HTERT RPE-1 (cell line): ENCODE measurements around the gene PDE6D.

Source experiments
- in situ Hi-C: fragments of 300-500 bp; cut with MboI; formaldehyde crosslinking; loops from 4 replicates; pipeline ENCODE4 v1.14.3; 2020; ENCODE audit warnings: low sequenced_read_pairs

PDE6D gene

DNA sequence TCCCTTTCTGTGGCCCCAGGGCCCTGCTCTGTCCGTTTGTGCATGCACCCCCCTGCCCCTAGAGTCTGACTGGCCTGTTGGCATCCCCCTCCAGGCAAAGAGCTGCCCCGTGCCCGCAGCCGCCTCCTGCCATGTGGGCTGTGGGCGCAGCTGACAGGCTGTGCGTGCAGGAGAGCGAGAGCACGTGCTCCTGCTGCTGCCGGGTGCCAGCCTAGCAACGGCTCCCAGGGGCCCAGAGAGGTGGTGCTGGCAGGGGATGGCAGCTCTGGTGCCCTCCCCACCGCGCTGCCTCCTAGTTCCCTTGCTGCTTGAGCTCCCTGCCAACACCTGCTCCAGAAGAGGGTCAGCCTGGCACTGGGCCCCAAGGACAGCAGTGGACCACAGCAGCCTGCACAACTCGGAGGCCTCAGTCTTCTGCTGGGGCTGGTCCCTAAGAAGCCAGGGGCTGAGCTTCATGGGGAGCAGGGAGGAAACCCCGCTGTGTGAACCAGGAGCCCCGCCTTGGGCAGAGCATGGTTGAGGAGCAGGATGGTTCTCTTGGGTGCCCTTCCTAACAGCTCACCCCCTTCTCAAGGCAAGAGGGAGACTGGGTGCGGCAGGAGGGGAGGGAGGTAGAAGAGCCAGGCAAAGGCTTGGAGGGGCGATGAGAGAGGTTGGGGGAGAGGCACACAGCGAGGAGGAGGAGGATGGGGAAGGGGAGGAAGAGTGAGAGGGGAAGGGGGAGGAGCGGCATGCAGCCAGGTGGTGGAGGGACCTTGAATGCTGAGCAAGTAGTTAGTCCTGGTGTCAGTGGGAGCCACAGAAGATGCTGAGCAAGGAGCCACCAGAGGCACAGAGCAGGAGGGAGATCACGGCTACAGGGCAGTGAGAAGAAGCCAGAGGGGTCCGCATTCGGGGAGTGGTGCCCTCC lies 96.5 kb downstream of the PDE6D start:
- in situ Hi-C loops: no loop called here

DNA sequence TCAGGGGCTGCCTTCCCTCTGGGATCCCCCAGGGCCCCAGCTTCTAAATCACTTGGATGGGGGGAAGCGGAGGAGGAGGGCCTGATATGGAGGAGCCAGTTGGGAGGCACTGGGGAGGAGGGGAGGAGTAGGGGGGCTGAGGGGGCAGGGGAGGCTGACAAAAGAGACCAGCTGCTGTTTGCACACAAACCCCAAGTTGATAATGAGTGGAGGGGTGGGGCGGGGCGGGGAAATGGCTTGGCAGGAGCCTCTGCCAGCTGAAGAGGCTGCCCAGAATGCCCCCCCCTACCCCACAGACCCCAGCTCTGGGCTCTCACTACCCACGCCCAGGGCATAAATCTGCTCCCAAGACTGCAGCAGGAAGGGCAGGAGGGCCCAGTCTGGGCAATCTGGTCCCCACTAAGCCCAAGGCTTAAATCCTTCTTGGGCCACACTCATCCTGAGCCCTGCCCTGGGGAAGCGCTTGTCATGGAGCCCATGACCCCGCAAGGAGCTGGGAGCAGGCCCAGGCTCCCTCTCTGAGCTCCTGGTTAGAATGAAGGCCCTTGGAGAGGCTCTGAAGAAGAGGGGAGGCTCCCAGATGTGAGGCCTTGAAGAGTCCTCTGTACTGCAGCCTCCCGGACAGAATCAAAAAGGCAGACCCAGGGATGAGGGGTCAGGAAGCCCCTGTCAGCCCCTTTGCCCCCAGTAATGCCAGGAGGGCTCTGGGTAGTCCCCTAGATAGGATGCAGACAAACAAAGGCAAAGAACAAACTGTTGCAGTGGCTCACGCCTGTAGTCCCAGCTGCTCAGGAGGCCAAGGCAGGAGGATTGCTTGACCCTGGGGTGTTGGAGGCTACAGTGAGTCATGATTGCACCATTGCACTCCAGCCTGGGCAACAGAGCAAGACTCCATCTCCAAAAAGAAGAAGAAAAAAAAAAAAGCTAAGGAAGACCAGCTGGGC lies 97.5 kb downstream of the PDE6D start:
- in situ Hi-C loops: no loop called here

DNA sequence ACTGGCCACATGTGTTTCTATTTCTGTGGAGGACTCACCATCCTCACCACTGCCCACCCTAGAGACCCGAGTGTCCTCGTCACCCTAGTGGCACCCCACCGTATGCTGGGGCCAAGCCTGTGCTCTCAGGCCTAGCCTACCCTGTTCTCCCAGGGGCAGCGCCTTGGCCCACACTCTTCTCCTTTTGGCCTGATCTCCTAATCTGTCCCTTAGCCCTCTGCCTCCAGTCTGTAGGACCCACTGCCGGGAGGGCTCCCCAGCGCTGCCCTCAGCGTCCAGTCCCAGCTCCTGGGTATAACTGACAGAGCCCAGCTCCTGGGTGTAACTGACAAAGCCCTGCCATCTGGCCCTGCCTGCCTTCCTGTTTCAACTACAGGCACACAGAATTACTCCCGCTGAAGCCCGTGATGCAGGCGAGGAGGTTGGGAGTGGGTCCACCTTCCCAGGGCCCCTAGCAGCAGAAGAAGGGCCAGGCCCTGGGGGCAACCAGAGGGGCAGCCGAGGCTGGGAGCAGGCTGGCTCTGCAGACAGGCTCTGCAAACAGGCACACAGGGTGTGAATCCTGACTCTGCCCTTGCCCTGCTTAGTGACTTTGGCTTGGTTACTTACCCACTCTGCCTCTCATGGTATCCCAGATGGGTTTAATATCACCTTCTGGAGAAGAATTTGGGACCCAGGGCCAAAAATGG lies 98.3 kb downstream of the PDE6D start:
- in situ Hi-C loops: no loop called here
